CMK (cell line): ENCODE measurements around the gene OR51E1.

ENCODE experiments used
- DNase-seq: peaks from one replicate; pipeline ENCODE4 v3.0.0-alpha.2; 2010; ENCODE audit warnings: low read depth

Gene OR51E1

GRCh38 chr11:4654635-4655369 lies 11.0 kb downstream of the OR51E1 start:
- DNase-seq: no peak

- DNase-seq: no peak
Measured at GRCh38 chr11:4658629-4659445, 15.1 kb downstream of the OR51E1 start.

DNA sequence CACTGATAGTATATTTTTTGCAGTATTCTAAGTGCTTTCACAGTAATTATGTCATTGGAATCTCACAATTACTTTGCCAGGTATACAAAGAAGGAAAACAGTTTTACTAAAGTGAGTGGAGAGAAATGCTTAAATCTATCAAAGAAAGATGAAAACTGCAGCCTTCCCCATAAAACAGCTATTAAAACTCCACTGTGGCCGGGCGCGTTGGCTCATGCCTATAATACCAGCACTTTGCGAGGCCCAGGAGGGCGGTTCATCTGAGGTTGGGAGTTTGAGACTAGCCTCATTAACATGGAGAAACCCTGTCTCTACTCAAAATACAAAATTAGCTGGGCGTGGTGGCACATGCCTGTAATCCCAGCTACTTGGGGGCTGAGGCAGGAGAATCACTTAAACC lies 19.1 kb downstream of the OR51E1 start:
- DNase-seq: no peak

GRCh38 chr11:4664183-4664582 lies 20.4 kb downstream of the OR51E1 start:
- no peak for DNase-seq

- no peak for DNase-seq
Measured at GRCh38 chr11:4664786-4665185, 21.0 kb downstream of the OR51E1 start.

GRCh38 chr11:4665424-4665823 lies 21.6 kb downstream of the OR51E1 start:
- DNase-seq: no peak

DNA sequence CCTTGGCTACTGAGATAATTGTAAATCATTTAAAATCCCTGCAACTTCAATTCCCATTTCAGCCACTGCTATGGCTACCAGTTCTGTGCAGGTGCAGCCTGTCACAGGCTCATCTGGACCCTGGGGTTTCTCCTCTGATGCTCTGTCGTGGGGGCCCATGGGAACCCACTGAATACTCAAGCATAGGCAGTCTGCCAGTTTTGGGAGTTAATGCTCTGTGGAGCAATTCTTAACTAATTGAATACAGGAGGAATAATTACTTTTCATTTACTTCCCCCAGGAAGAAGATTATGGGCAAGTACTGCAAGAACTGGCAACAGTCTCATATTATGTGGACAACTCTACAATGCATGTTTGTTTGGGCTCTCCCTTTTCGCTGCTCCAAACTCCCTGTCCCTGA lies 28.0 kb downstream of the OR51E1 start:
- no peak for DNase-seq

- no peak for DNase-seq
Measured at GRCh38 chr11:4672470-4672869, 28.7 kb downstream of the OR51E1 start.

GRCh38 chr11:4673781-4674180 lies 30.0 kb downstream of the OR51E1 start:
- no peak for DNase-seq

- DNase-seq: no peak
Measured at GRCh38 chr11:4677948-4678347, 34.2 kb downstream of the OR51E1 start.

DNA sequence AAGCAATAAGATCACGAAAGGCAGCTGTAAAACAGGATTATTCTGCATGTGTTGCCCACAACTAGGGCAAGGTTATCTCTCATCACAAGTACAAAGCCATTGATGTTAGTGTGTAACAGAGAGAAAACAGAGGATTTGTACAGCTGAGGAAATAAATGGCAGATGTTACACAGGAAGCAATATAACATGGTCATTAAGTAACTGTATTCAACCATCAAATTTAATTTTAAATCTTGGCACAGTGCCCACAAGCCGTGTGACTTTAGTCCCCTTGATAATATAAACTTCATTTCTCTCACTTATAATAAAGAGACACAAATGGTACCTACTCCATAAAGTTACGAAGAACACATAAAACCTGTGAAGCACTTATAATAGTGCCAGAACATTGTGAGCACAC lies 36.6 kb downstream of the OR51E1 start:
- DNase-seq: no peak

- no peak for DNase-seq
Measured at GRCh38 chr11:4682623-4683419, 39.0 kb downstream of the OR51E1 start.

- DNase-seq: no peak
Measured at GRCh38 chr11:4684631-4685285, 41.0 kb downstream of the OR51E1 start.

DNA sequence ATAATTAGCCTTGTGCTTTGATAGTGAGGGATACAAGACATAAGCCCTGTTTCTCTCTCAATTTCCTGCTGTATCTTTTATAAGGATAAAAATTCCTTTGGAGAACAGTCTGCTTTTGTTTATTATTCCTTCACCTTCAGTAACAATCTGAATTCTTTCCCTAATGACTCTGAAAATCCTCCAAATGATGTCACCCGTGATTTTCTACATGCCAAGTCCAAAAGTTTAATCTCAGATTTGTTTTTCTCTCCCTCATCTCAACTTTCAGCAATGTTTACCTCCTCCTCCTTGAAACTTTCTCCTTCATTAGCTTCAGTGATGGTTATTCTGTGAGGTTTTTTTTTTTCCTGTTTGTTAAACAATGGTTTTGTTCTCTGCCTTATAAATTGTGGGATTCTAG lies 51.7 kb downstream of the OR51E1 start:
- no peak for DNase-seq

- no peak for DNase-seq
Measured at GRCh38 chr11:4697585-4697984, 53.8 kb downstream of the OR51E1 start, which contains the start of gene OR51E2. Gene OR51E2 (minus strand): TSS chr11:4697853. CDS start chr11:4682711, 15,142 bp downstream.

DNA sequence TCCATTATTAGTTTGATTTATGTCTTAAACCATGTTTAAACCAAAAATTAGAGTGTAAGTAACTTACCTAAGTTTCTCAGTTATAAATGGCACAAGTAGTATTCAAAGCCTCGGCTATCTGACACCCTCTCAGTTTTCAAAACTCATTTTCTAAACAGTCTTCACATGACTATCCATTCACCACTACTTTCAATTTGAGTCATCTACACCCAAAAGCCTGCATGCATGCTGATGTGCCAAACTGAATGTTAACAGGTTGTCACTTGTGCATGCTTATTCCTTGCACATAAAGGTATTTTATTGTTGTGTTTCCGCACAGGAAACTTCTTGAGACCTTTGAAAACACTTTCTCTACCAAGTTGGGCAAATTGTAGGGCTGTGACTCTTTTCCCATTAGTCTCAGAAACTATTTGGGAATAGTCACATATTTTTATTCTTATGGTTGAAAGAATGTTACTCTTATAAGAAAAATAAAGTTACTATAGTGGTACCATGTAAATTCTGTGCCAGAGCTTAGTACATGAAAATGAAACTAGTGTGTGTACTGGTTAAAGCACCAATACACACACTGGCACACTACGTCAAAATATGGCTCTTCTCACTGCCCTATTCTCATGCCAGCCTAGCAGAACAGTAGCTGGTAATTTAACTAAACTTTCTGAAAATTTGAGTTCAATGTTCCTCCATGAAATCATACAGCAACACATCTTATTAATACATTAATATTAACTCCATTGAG lies 56.1 kb downstream of the OR51E1 start:
- DNase-seq: no peak

DNA sequence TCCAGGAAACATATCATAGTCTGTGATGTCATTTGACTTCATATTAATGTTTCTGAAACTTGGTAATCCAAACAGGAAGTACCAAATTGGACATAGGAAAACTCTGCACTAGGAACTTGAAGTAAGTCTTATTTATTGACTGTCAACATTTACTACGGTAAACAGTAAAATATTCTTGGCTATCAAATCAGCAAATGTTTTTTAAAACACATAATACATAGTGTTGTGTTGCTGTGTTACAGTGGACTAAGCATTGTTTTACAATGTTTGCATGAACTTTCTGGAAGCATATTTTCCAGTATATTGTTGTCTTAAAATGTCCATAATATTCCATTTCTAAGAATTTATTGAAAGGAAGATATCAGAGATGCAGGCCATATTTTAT lies 56.6 kb downstream of the OR51E1 start:
- DNase-seq: no peak

- no peak for DNase-seq
Measured at GRCh38 chr11:4704054-4704789, 60.4 kb downstream of the OR51E1 start, which contains the start of gene MMP26. Gene MMP26 (plus strand): TSS chr11:4704784.

DNA sequence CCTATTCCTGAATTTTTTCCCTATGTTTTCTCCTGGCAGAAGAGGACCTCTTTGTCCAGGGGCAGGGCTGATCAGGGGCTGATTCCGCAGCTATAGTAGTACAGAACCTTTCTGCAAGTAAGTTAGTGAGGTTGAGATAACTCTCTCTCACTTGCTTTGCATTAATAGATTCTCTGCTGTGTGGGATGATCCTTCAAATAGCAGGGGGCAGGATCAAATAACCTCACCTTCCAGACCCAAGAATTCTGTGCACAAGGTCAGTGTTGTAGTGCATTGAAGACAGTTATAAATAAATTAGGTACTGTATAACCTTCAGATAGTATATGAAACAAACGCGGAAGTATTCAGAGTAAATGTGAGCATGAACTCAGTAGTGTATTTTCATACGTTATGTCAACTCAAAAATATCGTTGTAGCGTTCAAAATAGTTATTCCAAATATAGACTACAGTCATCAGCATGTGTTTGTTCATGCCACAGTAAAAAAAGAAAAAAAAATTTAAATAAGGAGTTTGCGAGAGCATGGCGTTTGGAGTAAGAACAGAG lies 61.1 kb downstream of the OR51E1 start:
- no peak for DNase-seq
